Nephron (organoid): Measurements from ENCODE around the gene DXO.

Experiments used
- H3K27ac Mint-ChIP-seq, 3 experiments: 2 replicates each; pipeline ENCODE4 v1.8.0; 2020; ENCODE audit warnings: mixed read lengths in 3 of 3, mild to moderate bottlenecking in 2 of 3, moderate library complexity in 1 of 3
- H3K27me3 Mint-ChIP-seq: 2 replicates; pipeline ENCODE4 v1.8.0; 2021; ENCODE audit warnings: low read depth, mild to moderate bottlenecking, moderate library complexity, mixed read lengths
- H3K36me3 Mint-ChIP-seq: 2 replicates; pipeline ENCODE4 v1.8.0; 2020; ENCODE audit warnings: low read depth, mixed read lengths
- H3K4me1 Mint-ChIP-seq: 2 replicates; pipeline ENCODE4 v1.8.0; 2020; ENCODE audit warnings: mixed read lengths
- H3K4me3 Mint-ChIP-seq, 3 experiments: 2 replicates each; pipeline ENCODE4 v1.8.0; 2020; ENCODE audit warnings: mild to moderate bottlenecking in 3 of 3, mixed read lengths in 3 of 3, moderate library complexity in 2 of 3
- H3K9me3 Mint-ChIP-seq: 2 replicates; pipeline ENCODE4 v1.8.0; 2020; ENCODE audit warnings: mixed read lengths
- TF ChIP-seq, protein P1 (sequence below), 3 experiments: fragments of 200-600 bp; sonication (generic); IDR thresholded peaks; one replicate each; pipeline ENCODE4 v1.5.0; 2021; ENCODE audit warnings: antibody characterized with exemption in 3 of 3; ENCODE audit not compliant: unreplicated experiment in 3 of 3

DXO gene

DNA sequence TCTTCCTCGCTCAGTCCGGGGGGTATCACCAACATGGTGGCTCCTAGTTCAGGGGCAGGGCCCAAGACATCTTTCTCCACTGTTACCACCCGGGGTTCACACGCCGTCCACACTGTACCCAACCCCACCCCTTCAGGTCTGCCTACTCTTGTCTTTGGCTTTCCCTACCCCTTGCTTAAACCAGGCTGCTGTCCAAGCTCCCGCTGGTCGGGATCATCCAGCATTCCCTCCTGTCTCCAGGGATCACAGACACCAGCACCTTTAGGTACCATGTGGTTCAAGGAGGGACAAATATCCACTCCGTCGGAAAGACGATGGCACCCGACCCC, 13.6 kb downstream of the DXO start:
- H3K27ac Mint-ChIP-seq, result peak overlapping the region; percentile 80 to 90 (median 86)
- TF ChIP-seq, protein P1, sequence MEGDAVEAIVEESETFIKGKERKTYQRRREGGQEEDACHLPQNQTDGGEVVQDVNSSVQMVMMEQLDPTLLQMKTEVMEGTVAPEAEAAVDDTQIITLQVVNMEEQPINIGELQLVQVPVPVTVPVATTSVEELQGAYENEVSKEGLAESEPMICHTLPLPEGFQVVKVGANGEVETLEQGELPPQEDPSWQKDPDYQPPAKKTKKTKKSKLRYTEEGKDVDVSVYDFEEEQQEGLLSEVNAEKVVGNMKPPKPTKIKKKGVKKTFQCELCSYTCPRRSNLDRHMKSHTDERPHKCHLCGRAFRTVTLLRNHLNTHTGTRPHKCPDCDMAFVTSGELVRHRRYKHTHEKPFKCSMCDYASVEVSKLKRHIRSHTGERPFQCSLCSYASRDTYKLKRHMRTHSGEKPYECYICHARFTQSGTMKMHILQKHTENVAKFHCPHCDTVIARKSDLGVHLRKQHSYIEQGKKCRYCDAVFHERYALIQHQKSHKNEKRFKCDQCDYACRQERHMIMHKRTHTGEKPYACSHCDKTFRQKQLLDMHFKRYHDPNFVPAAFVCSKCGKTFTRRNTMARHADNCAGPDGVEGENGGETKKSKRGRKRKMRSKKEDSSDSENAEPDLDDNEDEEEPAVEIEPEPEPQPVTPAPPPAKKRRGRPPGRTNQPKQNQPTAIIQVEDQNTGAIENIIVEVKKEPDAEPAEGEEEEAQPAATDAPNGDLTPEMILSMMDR (IDR thresholded peaks at IDR 0.05; ENCODE audit: unreplicated experiment in 3 of 3), result no peak
- H3K4me1 Mint-ChIP-seq, result peaks cover 20% of the 10 kb centered on the region
- H3K27me3 Mint-ChIP-seq, result no peaks in the 10 kb centered on the region
- H3K36me3 Mint-ChIP-seq, result peaks cover 49% of the 10 kb centered on the region
- no peaks in the 10 kb centered on the region for H3K9me3 Mint-ChIP-seq
- H3K4me3 Mint-ChIP-seq, result peak overlapping the region; percentile 99 to 100 (median 99)

- H3K9me3 Mint-ChIP-seq, result no peaks in the 10 kb centered on the region
These were observed 15.1 kb downstream of the DXO start for GRCh38 chr6:31956796-31957195.

DNA sequence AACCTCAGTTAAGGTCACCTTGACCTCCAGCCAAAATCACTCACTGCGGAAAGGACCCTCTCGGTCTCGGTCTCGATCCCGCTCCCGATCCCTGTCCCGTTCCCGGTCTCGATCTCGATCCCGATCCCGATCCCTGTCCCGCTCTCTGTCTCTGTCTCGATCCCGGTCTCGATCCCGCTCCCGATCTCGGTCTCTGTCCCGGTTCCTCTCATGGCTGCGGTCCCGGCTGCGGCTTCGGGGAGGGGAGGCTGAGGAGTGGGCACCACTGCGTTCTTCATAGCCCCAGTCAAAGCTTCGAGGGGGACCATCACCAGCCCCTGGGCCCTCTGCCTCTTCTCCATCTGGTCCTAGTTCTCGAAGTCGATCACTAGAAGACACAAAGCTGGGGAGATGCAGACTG, 17.4 kb downstream of the DXO start:
- Mint-ChIP-seq H3K4me3 (peak overlapping the region in 2 of 3 experiments; percentile 46 to 55), H3K27ac (no peak overlapping the region), H3K36me3 (peaks cover 48% of the 10 kb centered on the region), H3K9me3 (no peaks in the 10 kb centered on the region), H3K4me1 (peaks cover 20% of the 10 kb centered on the region), H3K27me3 (no peaks in the 10 kb centered on the region)
- TF ChIP-seq, protein P1 (IDR thresholded peaks at IDR 0.05; ENCODE audit: unreplicated experiment in 3 of 3), result no peak

More at GRCh38 chr6:31956796-31957195, 15.1 kb downstream of the DXO start:
- peaks cover 20% of the 10 kb centered on the region for H3K4me1 Mint-ChIP-seq
- no peaks in the 10 kb centered on the region for H3K27me3 Mint-ChIP-seq
- no peak overlapping the region for H3K27ac Mint-ChIP-seq
- H3K4me3 Mint-ChIP-seq, result peak overlapping the region; percentile 99 to 100 (median 99)
- H3K36me3 Mint-ChIP-seq, result peaks cover 47% of the 10 kb centered on the region
- TF ChIP-seq, protein P1 (IDR thresholded peaks at IDR 0.05; ENCODE audit: unreplicated experiment in 3 of 3), result no peak

GRCh38 chr6:31952890-31953289, 19.0 kb downstream of the DXO start:
- no peak overlapping the region for H3K4me3 Mint-ChIP-seq
- TF ChIP-seq, protein P1 (IDR thresholded peaks at IDR 0.05; ENCODE audit: unreplicated experiment in 3 of 3), result no peak
- H3K4me1 Mint-ChIP-seq, result peaks cover 9% of the 10 kb centered on the region

DNA sequence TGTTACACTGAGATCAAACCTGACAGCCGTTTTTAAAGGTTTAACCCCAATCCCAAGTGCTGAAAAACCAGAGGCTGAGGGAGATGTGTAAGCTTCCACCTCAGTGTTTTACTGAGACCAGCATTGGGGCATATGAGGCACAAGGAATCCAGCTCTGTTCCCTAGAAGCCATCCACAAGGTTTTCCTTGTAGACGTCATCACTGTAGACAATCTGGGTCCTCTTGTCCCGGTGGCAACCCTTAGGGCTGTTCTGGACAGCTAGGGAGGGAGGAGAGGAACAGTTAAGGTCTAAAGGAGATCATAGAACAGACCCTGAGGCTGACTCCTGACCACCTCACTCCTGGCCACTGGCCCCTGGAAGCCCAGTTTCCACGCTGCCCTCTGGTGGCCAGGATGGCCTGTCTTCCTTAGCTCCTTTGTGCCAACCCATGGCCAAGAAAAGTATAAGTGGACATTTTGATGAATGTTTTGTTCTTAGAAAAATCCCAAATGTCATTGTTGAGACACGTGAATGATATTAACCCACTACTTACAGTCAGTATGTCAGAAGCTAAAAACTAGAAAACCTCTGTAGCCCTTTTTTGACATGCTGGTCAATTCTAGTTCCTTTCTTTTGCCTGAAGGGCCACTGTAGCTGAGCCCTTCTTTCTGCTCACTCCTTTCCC, 19.7 kb downstream of the DXO start:
- Mint-ChIP-seq H3K4me3 (no peak overlapping the region), H3K27ac (no peak overlapping the region)
- TF ChIP-seq, protein P1 (IDR thresholded peaks at IDR 0.05; ENCODE audit: unreplicated experiment in 3 of 3), result peak; percentile 59 to 73 (median 62)

More at GRCh38 chr6:31952890-31953289, 19.0 kb downstream of the DXO start:
- no peaks in the 10 kb centered on the region for H3K27me3 Mint-ChIP-seq
- H3K36me3 Mint-ChIP-seq, result peaks cover 48% of the 10 kb centered on the region
- no peak overlapping the region for H3K27ac Mint-ChIP-seq
- H3K9me3 Mint-ChIP-seq, result no peaks in the 10 kb centered on the region

DNA sequence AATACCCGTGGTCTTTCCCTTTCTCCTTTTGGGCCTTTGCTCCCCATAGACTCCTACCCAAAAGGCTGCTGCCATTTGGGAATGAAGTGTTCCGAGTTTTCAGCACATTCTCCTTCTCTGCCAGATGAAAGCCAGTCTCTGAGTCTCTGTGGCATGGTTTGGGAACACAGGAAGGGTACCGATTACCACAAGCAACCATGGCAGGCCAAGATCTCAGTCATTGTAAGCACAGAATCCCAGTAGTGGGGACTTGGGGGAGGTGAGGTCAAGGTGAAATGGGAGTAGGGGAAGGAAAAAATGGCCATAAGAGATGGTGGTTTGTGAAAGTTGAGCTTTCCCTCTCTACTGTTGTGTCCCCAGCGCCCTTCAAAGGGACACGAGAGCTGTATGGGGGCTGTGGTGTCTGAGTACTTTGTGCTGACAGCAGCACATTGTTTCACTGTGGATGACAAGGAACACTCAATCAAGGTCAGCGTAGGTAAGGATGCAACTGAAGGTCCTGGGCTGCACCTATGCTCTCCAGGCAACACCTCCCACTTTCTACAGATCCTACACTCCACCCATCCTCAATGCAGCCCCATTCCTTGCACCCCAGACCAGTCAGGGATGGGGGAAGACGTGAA, 21.9 kb downstream of the DXO start:
- TF ChIP-seq, protein P1 (IDR thresholded peaks at IDR 0.05; ENCODE audit: unreplicated experiment in 3 of 3), result no peak
- Mint-ChIP-seq H3K27me3 (peaks cover 4% of the 10 kb centered on the region), H3K36me3 (peaks cover 32% of the 10 kb centered on the region), H3K4me1 (peaks cover 6% of the 10 kb centered on the region), H3K4me3 (no peak overlapping the region), H3K9me3 (no peaks in the 10 kb centered on the region), H3K27ac (no peak overlapping the region)

More for the DNA sequence above, 19.7 kb downstream of the DXO start:
- H3K36me3 Mint-ChIP-seq, result peaks cover 48% of the 10 kb centered on the region
- H3K27me3 Mint-ChIP-seq, result no peaks in the 10 kb centered on the region
- peaks cover 3% of the 10 kb centered on the region for H3K4me1 Mint-ChIP-seq
- no peaks in the 10 kb centered on the region for H3K9me3 Mint-ChIP-seq
